ENCODE results near the gene VPS13D. TPM values are rescaled to one million over a fixed set of nuclear protein-coding genes. Genes with fewer than 3 reads are reported as not detected.

The VPS13D gene
- total and polyA plus RNA-seq, 2 experiments from 2014 or later = 10.7 to 34.9 TPM

DNA sequence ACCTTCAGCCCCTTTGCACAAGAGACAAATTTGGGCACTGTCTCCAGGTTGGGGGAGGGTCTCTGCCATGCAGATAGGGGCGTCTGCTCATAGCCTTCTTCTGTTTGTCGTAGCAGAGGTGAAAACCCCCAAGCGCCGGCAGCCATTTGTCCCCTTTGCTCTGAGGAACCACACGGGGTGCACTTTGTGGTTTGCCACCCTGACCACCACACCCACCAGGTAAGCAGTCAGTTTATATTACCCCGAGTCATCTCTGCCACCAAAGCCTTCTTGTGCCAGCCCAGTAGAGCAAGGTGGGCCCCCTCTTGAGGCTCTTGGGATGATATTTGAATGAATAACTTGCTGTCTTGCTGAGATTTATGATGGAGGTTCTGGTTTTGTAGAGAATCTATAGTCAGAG lies 111.8 kb downstream of the VPS13D start:
- peak overlapping the region; percentile 37; the same call in 1 of the 2 replicates for H3K27ac Mint-ChIP-seq

More for the DNA sequence above, 111.8 kb downstream of the VPS13D start:
- H3K27me3 ChIP-seq (ENCODE audit: insufficient read depth) = no peaks in the 10 kb centered on the region
- ATAC-seq = no peak
- H3F3A ChIP-seq (replicated peaks; ENCODE audit: low read depth) = no peaks in the 10 kb centered on the region
- H3K4me3 ChIP-seq = no peak overlapping the region
- H4K20me1 ChIP-seq (replicated peaks; ENCODE audit: insufficient read depth) = no peaks in the 10 kb centered on the region
- Mint-ChIP-seq H3K36me3 (ENCODE audit: low read depth) (peaks cover 4% of the 10 kb centered on the region; the same call in 2 of the 3 replicates), H3K9me3 (no peaks in the 10 kb centered on the region), H3K27me3 (ENCODE audit: insufficient read depth, low read depth, poor library complexity) (no peaks in the 10 kb centered on the region), H3K4me3 (no peak overlapping the region), H3K4me1 (peaks cover 23% of the 10 kb centered on the region)
- H3K9me2 ChIP-seq (ENCODE audit: insufficient read depth) = no peaks in the 10 kb centered on the region
- 0 out of 2 replicates have a peak, but pooled peaks cover 6% of the 10 kb centered on the region for H3K4me1 ChIP-seq (ENCODE audit: insufficient read depth)
- no peaks in the 10 kb centered on the region for H3K36me3 ChIP-seq (ENCODE audit: insufficient read depth)
- no peak overlapping the region for H3K27ac ChIP-seq (ENCODE audit: low read depth)
- H2AFZ ChIP-seq = no peak overlapping the region
- no peak for DNase-seq (ENCODE audit: low spot score)
- no peak overlapping the region for H3K4me2 ChIP-seq
- TF ChIP-seq EZH2phosphoT487 (IDR thresholded peaks at IDR 0.05; ENCODE audit: unreplicated experiment) (no peak), ZNF114 (CRISPR knock-in tag; IDR thresholded peaks at IDR 0.05) (no peak), POLR2AphosphoS5 (IDR thresholded peaks at IDR 0.05; ENCODE audit: low read depth) (no peak), NANOG (IDR thresholded peaks at IDR 0.05; ENCODE audit: borderline replicate concordance) (no peak), JUNB (IDR thresholded peaks at IDR 0.05; ENCODE audit: unreplicated experiment) (no peak), STAT1 (IDR thresholded peaks at IDR 0.05; ENCODE audit: unreplicated experiment) (no peak), EZH2 (IDR thresholded peaks at IDR 0.05; ENCODE audit: low read depth, unreplicated experiment) (no peak), ZNF331 (CRISPR knock-in tag; IDR thresholded peaks at IDR 0.05; ENCODE audit: low read depth) (no peak)
- TF ChIP-seq, protein P1, sequence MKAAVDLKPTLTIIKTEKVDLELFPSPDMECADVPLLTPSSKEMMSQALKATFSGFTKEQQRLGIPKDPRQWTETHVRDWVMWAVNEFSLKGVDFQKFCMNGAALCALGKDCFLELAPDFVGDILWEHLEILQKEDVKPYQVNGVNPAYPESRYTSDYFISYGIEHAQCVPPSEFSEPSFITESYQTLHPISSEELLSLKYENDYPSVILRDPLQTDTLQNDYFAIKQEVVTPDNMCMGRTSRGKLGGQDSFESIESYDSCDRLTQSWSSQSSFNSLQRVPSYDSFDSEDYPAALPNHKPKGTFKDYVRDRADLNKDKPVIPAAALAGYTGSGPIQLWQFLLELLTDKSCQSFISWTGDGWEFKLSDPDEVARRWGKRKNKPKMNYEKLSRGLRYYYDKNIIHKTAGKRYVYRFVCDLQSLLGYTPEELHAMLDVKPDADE (IDR thresholded peaks at IDR 0.05) = no peak
- TF ChIP-seq, protein P2, sequence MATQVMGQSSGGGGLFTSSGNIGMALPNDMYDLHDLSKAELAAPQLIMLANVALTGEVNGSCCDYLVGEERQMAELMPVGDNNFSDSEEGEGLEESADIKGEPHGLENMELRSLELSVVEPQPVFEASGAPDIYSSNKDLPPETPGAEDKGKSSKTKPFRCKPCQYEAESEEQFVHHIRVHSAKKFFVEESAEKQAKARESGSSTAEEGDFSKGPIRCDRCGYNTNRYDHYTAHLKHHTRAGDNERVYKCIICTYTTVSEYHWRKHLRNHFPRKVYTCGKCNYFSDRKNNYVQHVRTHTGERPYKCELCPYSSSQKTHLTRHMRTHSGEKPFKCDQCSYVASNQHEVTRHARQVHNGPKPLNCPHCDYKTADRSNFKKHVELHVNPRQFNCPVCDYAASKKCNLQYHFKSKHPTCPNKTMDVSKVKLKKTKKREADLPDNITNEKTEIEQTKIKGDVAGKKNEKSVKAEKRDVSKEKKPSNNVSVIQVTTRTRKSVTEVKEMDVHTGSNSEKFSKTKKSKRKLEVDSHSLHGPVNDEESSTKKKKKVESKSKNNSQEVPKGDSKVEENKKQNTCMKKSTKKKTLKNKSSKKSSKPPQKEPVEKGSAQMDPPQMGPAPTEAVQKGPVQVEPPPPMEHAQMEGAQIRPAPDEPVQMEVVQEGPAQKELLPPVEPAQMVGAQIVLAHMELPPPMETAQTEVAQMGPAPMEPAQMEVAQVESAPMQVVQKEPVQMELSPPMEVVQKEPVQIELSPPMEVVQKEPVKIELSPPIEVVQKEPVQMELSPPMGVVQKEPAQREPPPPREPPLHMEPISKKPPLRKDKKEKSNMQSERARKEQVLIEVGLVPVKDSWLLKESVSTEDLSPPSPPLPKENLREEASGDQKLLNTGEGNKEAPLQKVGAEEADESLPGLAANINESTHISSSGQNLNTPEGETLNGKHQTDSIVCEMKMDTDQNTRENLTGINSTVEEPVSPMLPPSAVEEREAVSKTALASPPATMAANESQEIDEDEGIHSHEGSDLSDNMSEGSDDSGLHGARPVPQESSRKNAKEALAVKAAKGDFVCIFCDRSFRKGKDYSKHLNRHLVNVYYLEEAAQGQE (IDR thresholded peaks at IDR 0.05; ENCODE audit: unreplicated experiment) = no peak
- TF ChIP-seq, protein P3, sequence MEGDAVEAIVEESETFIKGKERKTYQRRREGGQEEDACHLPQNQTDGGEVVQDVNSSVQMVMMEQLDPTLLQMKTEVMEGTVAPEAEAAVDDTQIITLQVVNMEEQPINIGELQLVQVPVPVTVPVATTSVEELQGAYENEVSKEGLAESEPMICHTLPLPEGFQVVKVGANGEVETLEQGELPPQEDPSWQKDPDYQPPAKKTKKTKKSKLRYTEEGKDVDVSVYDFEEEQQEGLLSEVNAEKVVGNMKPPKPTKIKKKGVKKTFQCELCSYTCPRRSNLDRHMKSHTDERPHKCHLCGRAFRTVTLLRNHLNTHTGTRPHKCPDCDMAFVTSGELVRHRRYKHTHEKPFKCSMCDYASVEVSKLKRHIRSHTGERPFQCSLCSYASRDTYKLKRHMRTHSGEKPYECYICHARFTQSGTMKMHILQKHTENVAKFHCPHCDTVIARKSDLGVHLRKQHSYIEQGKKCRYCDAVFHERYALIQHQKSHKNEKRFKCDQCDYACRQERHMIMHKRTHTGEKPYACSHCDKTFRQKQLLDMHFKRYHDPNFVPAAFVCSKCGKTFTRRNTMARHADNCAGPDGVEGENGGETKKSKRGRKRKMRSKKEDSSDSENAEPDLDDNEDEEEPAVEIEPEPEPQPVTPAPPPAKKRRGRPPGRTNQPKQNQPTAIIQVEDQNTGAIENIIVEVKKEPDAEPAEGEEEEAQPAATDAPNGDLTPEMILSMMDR (conservative IDR thresholded peaks at IDR 0.05; ENCODE audit: low read depth in 2 of 2) = no peak
- TF ChIP-seq, protein P4, sequence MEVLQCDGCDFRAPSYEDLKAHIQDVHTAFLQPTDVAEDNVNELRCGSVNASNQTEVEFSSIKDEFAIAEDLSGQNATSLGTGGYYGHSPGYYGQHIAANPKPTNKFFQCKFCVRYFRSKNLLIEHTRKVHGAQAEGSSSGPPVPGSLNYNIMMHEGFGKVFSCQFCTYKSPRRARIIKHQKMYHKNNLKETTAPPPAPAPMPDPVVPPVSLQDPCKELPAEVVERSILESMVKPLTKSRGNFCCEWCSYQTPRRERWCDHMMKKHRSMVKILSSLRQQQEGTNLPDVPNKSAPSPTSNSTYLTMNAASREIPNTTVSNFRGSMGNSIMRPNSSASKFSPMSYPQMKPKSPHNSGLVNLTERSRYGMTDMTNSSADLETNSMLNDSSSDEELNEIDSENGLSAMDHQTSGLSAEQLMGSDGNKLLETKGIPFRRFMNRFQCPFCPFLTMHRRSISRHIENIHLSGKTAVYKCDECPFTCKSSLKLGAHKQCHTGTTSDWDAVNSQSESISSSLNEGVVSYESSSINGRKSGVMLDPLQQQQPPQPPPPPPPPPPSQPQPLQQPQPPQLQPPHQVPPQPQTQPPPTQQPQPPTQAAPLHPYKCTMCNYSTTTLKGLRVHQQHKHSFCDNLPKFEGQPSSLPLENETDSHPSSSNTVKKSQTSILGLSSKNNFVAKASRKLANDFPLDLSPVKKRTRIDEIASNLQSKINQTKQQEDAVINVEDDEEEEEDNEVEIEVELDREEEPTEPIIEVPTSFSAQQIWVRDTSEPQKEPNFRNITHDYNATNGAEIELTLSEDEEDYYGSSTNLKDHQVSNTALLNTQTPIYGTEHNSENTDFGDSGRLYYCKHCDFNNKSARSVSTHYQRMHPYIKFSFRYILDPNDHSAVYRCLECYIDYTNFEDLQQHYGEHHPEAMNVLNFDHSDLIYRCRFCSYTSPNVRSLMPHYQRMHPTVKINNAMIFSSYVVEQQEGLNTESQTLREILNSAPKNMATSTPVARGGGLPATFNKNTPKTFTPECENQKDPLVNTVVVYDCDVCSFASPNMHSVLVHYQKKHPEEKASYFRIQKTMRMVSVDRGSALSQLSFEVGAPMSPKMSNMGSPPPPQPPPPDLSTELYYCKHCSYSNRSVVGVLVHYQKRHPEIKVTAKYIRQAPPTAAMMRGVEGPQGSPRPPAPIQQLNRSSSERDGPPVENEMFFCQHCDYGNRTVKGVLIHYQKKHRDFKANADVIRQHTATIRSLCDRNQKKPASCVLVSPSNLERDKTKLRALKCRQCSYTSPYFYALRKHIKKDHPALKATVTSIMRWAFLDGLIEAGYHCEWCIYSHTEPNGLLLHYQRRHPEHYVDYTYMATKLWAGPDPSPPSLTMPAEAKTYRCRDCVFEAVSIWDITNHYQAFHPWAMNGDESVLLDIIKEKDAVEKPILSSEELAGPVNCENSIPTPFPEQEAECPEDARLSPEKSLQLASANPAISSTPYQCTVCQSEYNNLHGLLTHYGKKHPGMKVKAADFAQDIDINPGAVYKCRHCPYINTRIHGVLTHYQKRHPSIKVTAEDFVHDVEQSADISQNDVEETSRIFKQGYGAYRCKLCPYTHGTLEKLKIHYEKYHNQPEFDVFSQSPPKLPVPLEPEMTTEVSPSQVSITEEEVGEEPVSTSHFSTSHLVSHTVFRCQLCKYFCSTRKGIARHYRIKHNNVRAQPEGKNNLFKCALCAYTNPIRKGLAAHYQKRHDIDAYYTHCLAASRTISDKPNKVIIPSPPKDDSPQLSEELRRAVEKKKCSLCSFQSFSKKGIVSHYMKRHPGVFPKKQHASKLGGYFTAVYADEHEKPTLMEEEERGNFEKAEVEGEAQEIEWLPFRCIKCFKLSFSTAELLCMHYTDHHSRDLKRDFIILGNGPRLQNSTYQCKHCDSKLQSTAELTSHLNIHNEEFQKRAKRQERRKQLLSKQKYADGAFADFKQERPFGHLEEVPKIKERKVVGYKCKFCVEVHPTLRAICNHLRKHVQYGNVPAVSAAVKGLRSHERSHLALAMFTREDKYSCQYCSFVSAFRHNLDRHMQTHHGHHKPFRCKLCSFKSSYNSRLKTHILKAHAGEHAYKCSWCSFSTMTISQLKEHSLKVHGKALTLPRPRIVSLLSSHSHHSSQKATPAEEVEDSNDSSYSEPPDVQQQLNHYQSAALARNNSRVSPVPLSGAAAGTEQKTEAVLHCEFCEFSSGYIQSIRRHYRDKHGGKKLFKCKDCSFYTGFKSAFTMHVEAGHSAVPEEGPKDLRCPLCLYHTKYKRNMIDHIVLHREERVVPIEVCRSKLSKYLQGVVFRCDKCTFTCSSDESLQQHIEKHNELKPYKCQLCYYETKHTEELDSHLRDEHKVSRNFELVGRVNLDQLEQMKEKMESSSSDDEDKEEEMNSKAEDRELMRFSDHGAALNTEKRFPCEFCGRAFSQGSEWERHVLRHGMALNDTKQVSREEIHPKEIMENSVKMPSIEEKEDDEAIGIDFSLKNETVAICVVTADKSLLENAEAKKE (CRISPR knock-in tag; IDR thresholded peaks at IDR 0.05) = no peak
- H3K79me2 ChIP-seq (replicated peaks; ENCODE audit: insufficient read depth) = no peaks in the 10 kb centered on the region

All from GM23338 (cell line).